Upper lobe of left lung (tissue), 4 donors: ENCODE results near the gene ZG16.

Experiments
- EP300 ChIP-seq, 4 donors: sonication (generic); formaldehyde crosslinking; IDR thresholded peaks; one replicate each; pipeline ENCODE4 v1.5.1; 2017; ENCODE audit warnings: antibody characterized with exemption in 4 of 4, control low read depth in 2 of 4
- POLR2A ChIP-seq, 4 donors: fragments of 450-650 bp; IDR thresholded peaks; one replicate each; pipeline ENCODE4 v1.5.1; 2016 to 2017; ENCODE audit warnings: antibody characterized with exemption in 4 of 4, mild to moderate bottlenecking in 2 of 4
- POLR2AphosphoS5 ChIP-seq, 2 donors: sonication (generic); formaldehyde crosslinking; IDR thresholded peaks; one replicate each; pipeline ENCODE4 v1.5.1; 2017; ENCODE audit warnings: antibody characterized with exemption in 2 of 2
- TF ChIP-seq, protein P1 (sequence below), 6 experiments: fragments of 450-650 bp in 4 of 6; fragments of 200-600 bp in 2 of 6; sonication (generic) in 2 of 6; IDR thresholded peaks; one replicate each; pipeline ENCODE4 v1.5.1; 2016 to 2019; ENCODE audit warnings: antibody characterized with exemption in 6 of 6

DNA sequence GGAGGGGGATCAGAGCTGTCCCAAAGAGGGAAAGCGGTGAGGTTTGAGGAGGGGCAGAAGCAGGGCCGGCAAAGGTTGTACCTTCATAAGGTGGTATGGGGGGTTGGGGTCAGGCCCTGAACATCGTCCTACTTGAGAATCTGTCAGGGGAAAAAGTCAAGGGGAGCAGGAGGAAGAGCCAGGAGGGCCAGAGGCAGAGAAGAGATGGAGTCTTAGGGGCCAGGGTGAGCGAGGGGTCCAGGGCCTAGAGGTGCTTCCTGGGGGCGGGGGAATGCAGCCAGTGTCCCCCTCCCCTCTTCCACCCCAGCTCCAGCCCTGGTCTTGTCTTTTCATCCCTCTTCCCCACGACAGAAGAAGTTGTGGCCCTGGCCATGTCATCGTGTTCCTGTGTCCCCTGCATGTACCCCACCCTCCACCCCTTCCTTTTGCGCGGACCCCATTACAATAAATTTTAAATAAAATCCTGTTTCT lies 32.7 kb downstream of the ZG16 start:
- TF ChIP-seq, protein P1, sequence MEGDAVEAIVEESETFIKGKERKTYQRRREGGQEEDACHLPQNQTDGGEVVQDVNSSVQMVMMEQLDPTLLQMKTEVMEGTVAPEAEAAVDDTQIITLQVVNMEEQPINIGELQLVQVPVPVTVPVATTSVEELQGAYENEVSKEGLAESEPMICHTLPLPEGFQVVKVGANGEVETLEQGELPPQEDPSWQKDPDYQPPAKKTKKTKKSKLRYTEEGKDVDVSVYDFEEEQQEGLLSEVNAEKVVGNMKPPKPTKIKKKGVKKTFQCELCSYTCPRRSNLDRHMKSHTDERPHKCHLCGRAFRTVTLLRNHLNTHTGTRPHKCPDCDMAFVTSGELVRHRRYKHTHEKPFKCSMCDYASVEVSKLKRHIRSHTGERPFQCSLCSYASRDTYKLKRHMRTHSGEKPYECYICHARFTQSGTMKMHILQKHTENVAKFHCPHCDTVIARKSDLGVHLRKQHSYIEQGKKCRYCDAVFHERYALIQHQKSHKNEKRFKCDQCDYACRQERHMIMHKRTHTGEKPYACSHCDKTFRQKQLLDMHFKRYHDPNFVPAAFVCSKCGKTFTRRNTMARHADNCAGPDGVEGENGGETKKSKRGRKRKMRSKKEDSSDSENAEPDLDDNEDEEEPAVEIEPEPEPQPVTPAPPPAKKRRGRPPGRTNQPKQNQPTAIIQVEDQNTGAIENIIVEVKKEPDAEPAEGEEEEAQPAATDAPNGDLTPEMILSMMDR (IDR thresholded peaks at IDR 0.05): no peak
- TF ChIP-seq POLR2A (IDR thresholded peaks at IDR 0.05): no peak
- no peak for TF ChIP-seq POLR2AphosphoS5 (IDR thresholded peaks at IDR 0.05)
- TF ChIP-seq EP300 (IDR thresholded peaks at IDR 0.05): no peak
